ENCODE results near the gene PPP1R14C.

GRCh38 chr6:150236114-150236513 lies 93.3 kb downstream of the PPP1R14C start:
- TF ChIP-seq POLR2AphosphoS5 (IDR thresholded peaks at IDR 0.05; ENCODE audit: borderline replicate concordance, low read depth, low read length) (no peak), EZH2 (IDR thresholded peaks at IDR 0.05) (no peak)

Measured in SK-N-MC (cell line).